ENCODE results near the gene LYPD6B.

DNA sequence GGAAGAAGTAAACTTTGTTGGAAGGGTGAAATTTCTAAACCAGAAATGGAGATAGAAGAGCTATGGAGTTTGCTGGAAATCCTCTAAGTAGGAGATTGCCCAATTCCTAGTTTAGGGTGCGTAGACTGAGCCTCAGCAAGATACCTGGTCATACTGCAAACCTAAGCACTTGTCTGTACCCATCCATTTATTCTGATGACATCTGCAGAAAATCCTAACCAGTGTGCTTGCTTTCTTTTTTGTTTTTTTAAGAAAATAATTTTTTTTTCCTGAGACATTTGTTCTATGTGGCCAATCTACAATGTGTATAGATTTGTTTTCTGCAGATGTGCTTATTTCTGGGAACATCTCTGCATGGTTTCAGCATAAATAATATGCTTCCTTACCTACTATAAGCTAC, 144.7 kb downstream of the LYPD6B start:
- TF ChIP-seq, protein P1, sequence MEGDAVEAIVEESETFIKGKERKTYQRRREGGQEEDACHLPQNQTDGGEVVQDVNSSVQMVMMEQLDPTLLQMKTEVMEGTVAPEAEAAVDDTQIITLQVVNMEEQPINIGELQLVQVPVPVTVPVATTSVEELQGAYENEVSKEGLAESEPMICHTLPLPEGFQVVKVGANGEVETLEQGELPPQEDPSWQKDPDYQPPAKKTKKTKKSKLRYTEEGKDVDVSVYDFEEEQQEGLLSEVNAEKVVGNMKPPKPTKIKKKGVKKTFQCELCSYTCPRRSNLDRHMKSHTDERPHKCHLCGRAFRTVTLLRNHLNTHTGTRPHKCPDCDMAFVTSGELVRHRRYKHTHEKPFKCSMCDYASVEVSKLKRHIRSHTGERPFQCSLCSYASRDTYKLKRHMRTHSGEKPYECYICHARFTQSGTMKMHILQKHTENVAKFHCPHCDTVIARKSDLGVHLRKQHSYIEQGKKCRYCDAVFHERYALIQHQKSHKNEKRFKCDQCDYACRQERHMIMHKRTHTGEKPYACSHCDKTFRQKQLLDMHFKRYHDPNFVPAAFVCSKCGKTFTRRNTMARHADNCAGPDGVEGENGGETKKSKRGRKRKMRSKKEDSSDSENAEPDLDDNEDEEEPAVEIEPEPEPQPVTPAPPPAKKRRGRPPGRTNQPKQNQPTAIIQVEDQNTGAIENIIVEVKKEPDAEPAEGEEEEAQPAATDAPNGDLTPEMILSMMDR (conservative IDR thresholded peaks at IDR 0.05; ENCODE audit: low read depth, low read length): no peak
- TF ChIP-seq EZH2 (IDR thresholded peaks at IDR 0.05; ENCODE audit: low read length, unreplicated experiment): no peak

All from PC-3 (cell line).